Activated T-cell treated with anti-CD3 and anti-CD28 coated beads for 24 hours (primary cell): ENCODE measurements around the gene DNAJC5G.
"Not testable (repeated sequence)": the region's sequence is repeated elsewhere in the genome, so short reads cannot be mapped to it uniquely, and the experiment has no call there.

Source experiments
- DNase-seq: peaks from one replicate; pipeline ENCODE4 v3.0.0-alpha.2; 2020; ENCODE audit warnings: low read depth

Gene DNAJC5G

DNA sequence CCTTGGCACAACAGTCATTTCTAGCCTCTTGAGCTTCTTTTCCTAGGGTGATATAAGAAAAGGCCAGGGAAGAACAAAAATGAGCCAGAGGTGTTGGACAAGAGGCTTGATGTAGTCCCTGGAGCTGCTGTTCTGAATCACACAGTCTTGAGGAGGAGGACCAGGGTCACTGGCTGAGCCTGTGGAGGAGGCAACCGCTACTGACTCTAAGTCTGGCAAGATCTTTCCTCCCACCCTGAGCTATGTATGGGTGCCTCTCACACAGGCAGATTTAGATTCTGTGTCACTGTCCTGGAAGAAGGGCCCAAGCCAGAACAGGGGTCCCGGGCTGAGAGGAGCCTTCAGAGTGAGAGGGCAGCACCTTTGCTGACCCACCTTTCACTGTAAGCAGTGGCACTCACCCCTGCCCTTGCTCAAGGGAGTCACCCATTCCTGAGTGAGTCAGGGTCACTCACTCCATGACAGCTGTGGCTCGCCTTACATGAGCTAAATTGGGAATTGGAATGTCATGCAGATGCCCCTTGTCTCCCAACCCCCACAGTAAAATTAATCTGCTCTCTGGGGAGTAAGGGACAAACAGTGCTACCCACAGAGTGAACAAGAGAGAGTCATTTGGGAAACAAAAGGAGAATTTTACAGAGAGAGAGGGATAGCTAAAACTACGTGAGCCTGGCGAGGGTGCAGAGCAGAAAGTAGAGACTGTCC is 6.8 kb downstream of the DNAJC5G start, which contains the start of gene TRIM54:
TSS of gene TRIM54 (plus strand) at position 575 of the 705 bp plus-strand sequence. CDS start 303 bp downstream, outside the sequence.
- no peak for DNase-seq

DNA sequence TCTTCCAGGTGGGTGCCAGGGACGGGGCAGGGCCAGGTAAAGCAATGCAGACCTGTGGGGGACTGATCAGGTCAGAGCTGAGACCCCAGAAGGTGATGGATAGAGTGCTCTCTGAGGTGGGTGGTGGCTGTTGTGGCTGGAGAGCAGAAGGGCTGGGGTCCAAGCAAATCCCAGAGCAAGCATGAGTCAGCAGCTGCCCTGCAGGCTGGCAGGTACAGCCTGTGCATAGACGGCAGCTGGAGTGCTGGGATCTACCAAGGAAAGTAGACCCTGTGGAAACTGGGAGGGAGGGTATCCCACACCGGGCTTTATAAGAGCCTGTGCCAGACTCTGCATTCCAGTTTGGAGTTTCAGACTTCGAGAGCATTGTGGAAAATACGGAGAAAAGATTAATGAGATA is 7.7 kb downstream of the DNAJC5G start:
- no peak for DNase-seq

DNA sequence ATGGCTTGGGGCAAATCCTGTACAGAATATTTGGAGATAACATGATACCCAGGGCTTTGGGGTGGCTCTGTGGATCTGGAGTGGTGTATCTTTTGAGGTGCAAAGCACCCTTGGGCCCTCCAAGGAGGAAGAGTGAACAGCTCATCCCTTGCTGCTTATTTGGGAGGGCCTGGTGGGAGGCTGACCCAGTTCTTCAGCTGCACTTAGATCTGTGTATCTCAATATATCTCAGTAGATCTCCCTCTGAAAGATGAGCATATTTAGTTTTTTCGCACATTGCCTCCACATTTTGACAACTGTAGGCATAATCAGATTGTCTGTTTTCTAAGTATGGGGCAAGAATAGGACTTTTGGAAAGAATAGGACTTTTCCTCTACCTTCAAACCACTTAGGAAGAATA is 9.8 kb downstream of the DNAJC5G start:
- no peak for DNase-seq

DNA sequence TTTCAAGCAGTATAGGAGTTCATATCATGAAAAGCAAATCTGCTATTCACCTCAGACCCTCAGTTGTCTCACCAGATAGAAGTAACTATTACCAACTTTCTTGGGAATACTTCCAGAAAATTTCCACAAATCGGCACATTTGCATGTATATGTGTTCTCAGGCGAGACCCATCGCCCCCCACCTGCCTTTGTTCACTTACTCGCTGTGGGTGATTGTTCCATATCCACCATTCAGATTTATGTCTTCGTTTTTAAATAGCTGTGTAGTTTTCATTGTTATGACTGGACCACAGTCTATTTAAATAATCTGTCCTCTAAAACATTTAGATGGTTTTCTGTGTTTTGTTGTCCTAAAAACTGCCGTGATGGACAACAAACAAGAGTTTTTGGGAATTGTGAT is 10.2 kb downstream of the DNAJC5G start:
- no peak for DNase-seq

DNA sequence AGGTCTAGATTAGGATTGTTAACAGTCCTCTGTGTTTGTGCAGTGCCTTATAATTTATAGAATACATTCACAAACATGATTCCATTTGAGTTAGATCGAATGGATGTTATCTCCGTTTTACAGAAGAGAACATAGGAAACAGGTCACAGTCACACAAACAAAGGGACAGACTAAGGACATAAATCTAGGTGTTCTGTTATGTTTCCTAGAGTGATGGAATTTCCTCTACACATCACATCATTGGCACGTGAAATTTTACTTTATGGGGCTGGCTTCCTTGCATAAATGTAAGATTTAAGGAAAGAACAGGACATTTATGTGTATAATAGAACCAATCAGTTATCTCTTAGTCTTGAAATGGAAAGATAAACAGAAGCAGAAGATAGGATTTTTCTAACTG is 13.4 kb downstream of the DNAJC5G start:
- DNase-seq = no peak

DNA sequence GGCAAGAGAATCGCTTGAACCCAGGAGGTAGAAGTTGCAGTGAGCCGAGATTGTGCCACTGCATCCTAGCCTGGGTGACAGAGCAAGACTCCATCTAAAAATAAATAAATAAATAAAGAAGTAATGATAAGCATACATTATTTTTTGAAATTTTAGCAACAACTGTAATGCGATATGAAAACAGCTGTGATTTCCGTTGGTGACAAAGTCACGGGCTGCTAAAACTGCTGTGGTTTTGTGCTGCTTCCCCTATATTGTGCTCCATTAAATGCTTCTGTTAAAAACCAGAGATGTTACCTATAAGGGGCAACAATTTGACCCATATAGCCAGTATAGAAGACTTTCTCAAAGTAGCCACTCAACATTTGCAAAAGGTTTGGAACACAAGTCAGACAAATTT is 15.3 kb downstream of the DNAJC5G start:
- no peak for DNase-seq

DNA sequence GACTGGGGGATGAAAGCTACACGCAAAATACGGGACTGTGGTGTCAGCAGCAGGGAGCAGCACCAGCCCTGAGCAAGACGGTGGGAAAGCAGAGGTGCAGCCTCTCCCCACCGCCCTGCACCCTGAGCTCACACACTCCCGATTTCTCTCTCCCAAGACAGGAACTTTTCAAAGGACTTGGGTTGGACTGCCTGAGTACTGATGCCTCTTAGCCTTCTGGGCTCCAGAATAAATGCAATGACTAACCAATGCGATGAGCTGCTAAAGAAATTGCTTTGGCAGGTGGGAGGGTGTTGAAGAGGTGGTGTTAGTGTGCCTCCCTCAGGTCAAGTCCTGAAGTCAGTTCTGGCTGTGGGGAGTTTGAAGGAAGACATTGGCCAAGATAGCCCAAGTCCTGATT is 16.6 kb downstream of the DNAJC5G start:
- no peak for DNase-seq

DNA sequence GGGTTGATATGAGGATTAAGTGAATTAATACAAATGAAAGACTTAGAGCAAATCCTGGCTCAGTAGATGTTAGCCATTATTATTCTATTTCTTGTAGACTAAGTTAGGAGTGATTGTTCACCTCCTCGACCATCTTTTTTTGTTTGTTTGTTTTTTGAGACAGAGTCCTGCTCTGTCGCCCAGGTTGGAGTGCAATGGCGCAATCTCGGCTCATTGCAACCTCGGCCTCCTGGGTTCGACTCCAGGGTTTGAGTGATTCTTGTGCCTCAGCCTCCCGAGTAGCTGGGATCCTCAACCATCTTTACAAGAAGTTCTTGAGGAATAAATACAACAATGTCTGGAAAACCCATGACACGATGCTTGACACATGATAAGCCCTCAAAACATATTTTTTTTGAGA is 19.7 kb downstream of the DNAJC5G start:
- no peak for DNase-seq

DNA sequence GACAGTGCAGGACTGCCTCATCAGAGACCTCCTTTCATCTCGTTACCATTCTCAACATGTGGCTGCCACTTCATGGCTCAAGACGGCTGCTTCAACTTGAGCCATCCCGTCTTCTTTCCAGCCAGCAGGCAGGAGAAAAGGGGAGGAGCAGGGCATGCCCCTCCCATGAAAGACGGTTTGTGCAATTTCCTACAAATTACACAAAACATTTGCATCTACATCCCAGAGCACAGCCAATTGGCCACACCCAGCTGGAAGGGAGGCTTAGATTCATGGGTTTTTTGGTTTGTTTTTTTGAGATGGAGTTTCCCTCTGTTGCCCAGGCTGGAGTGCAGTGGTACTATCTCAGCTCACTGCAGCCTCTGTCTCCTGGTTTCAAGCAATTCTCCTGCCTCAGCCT is 21.2 kb downstream of the DNAJC5G start:
- DNase-seq = no peak

DNA sequence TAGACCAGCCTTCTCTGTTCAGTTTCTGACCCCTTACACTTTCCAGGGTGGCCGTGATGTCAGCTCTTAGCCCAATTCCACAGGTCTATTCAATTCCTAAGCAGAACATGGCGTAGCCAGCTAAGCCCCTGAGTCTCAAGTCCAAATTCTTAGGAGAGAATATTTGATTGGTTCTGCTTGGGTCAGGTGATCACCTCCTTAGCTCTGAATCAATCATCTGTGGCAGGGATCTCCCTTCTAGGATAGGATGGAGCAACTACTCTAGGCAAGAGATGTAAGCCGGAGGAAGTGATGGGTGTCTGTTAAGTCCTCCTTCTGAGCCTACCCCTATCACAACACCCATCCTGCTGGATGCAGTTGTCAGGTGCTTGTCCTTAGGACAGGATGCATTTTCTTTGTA is 22.0 kb downstream of the DNAJC5G start:
- no peak for DNase-seq

DNA sequence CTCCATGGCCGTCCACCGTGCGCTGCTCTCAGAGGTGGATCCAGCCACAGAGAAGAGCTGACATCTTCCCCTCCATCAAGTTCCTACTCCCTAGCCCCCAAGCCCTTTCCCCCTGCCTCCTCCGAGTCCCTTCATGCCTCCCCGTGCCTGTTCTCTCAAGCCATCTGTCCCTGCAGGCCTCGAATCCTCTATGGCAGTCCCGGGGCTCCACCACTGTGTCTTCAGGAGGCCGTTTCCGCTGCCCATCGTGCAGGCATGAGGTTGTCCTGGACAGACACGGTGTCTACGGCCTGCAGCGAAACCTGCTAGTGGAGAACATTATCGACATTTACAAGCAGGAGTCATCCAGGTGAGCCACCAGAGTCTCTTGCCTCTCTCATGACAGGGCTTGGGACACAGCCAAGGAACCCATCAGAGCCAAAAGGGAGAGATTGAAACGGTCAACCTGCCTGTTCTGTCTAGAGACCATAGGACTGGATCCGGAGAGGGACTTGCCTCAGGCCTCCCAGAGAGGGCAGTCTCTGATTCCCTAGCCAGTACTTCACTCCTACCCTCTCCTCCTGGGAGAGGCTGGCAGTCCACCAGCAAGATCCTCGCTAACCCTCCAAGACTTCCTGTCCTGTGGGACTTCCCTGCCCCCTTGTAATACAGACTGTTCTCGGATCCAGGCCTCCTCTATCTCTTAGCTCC is 23.3 kb downstream of the DNAJC5G start:
- no peak for DNase-seq

DNA sequence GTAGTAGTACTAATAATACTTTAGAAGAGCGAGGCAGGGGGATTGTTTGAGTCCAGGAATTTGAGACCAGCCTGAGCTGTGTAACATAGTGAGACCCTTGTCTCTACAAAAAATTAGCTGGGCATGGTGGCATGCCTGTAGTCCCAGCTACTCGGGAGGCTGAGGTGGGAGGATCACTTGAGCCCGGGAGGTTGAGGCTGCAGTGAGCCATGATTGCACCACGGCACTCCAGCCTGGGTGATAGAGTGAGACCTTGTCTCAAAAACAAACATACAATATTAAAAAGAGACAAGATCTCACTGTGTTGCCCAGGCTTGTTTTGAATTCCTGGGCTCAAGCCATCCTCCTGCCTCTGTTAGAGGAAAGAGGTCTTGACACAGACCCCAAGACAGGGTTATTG is 25.4 kb downstream of the DNAJC5G start:
- not testable (repeated sequence) for DNase-seq

DNA sequence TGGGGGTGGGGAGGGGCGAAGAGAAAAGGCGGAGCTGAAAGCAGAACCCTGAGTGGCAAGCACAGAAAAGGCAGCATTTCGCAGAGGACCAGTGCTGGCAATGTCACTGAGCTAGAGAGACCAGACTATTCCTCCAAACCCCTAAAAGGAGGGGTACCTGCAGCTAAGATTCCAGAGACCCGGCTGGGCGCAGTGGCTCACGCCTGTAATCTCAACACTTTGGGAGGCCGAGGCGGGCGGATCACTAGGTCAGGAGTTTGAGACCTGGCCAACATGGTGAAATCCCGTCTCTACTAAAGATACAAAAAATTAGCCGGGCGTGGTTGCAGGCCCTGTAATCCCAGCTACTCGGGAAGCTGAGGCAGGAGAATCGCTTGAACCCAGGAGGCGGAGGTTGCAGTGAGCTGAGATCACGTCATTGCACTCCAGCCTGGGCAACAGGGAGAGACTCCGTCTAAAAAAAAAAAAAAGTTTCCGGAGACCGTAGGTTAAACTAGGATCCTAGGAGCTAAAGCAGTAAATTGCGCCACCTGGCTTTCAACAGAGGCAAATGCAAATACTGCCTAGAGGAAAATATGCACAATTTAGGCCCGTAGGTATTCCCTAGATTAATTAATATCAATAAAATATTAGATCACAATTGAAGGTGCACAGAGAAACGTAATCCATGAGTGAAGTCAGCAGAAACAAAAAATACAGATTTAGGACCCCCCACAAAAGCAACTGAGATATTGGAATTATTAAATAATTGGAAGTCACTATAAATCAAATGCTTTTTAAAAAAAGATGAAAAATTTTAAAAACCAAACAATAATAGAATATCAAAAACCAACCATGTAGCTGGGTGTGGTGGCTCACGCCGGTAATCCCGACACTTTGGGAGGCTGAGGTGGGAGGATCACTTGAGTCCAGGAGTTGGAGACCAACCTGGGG is 28.1 kb downstream of the DNAJC5G start:
- peak; percentile 35 for DNase-seq

DNA sequence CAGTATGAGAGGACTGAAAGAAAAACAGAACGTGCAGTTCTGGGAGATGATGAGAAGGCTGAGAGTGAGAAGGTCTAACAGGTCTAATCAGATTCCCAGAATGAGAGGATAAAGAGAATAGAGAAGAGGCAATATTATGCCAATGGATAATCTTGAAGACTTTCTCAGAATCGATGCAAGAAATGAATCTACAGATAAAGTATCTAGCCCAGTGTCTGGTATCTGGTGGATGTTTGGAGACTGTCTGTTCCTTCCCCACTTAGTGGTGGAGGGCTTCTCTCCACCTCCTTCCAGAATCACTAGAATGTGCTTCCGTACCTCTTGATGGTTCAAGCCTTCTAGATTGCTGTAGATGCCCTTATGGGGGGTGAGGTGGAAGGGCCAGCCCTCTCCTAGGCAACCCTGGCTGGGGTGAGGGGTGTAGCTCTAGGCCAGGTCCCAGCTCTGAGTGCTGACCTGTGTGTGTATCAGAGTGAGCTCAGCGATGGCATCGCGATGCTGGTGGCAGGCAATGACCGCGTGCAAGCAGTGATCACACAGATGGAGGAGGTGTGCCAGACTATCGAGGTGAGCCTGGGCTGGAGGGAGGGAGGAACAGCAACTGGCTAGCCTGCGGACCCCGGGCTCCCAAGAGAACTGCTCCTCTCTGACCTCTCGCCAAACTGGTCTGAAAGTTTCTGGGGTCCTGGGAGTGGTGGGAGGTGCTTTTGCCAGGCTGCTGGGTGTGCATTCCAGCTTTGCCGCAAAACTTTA is 29.4 kb downstream of the DNAJC5G start:
- no peak for DNase-seq

DNA sequence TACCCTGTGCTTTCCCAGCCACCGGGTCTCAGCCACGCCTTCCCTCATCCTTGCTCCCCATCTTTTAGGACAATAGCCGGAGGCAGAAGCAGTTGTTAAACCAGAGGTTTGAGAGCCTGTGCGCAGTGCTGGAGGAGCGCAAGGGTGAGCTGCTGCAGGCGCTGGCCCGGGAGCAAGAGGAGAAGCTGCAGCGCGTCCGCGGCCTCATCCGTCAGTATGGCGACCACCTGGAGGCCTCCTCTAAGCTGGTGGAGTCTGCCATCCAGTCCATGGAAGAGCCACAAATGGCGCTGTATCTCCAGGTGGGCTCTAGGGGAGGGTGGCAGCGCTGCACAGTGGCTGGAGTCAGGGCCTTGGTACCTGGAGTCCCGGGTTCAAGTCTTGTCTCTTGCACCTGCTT is 30.3 kb downstream of the DNAJC5G start:
- DNase-seq = no peak

DNA sequence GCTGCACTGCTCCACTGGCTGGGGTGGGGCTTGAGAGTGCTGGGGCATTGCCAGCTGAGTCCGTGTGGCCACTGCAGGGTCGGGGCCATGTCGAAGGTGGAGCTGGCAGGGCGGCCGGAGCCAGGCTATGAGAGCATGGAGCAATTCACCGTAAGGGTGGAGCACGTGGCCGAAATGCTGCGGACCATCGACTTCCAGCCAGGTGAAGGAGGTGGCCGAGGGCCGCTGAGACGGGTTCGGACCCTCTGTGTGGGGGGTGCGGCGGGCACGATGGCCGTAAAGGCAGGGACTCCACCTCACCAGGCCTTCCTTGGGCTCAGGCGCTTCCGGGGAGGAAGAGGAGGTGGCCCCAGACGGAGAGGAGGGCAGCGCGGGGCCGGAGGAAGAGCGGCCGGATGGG is 30.9 kb downstream of the DNAJC5G start:
- DNase-seq = no peak

DNA sequence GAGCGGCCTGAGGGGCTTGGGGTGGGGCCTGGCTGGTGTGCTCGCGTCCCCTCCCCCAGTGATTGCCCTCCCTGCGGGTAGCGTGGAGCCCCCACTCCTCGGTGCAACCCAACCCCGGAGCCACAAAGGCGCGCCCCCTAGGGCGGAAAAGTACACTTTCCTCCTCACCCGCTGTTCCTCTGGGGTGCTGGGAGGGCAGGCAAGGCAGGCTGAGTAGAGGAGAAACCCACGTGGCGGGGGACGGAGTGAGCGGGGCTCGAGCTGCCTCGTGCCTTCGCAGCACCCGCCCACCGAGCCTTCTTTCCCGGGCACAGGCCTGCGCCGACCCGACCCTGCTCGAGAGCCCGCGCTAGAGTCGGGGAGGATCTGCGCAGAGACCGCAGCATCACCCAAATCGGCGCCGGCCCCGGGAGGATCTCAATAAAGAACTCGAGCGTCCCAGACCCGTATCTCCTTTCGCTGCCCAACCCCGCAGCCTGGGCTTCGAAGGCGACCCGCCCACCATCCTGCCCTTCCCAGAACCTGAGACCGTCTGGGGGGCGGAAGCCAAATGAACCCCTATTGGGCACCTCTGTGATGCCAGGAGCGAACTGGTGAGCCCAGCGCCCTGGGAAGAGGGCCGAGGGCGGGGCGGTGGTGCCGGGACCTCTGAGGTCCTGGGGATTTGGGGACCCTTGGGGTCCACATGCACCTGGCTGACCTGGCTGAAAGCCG is 31.5 kb downstream of the DNAJC5G start:
- peak; percentile 15 for DNase-seq

DNA sequence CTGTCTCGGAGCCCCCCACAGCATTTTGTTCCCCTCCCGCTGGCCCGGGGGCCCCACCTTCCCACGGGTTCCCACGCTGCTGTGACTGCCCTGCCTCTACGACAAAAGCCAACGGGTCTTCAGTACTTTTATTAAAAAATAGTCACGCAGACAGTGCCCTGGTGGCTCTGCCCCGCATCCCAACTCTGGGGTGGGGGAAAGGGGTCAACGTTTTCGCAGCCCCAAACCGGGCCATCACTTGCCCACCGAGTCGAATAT is 32.0 kb downstream of the DNAJC5G start:
- DNase-seq = no peak

DNA sequence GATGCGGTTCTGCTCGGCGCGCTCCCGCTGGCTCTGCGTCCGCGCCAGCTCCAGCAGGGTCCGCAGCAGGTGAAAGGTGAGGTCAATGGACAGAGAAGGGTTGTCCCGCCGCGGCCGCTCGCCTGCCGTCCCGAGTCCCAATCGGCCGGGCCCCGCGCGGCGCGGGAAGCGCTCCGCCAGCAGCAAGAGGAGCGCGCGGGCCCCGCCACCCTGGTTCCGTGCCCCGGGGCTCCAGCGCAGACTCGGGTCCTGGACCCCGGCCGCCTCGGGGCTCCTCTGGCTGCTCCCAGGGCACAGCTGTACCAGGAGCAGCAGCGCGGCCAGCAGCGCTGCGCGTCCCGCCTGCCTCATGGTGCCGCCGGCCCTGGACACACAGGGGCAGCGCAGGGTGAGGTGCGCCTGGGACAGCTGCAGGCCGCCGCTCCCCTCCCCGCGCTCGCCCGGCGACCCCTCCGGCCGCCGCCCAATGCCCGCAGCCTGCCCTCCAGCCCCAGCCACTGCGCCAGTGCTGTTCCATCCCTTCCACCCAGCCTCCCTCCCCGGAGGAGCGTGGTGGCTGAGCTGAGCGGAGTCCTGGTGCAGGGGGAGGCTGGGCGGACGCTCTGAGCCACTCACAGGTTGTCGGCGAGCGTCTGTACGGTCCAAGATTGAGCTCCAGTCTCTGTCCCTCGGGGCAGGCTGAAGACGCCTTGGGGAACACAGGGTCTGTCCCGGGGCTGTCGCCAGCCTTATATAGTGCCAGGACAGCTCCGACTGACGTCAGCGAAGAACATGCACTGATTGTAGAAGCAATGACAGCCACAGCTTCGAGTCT is 32.5 kb downstream of the DNAJC5G start:
- DNase-seq = no peak

DNA sequence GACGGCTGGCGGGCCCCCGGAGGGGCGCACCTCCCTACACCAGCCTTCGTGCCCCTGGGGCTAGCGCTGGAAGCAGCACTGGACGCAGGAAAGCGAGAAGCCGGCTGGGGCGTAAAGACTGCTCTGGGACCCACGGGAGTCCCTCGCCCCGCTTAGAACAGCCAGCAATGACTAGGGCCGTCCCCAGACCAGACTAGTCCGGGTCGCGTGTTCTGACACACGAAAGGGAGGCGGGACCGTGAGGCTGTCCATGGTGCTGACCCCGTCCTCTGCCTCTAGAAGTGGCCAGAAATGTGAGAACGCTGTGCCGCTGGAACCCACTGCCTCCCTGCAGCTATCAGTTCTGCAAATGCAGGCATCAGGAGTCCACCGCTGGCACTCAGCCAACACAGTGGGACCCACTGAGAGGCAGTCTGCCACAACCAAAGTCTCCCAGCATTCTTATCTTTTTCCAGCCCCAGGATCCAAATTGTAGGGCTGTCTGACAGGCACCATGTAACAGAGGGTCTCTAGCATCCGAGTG is 33.2 kb downstream of the DNAJC5G start, which contains the start of gene UCN:
TSS of gene UCN (minus strand) at position 87 of the 523 bp plus-strand sequence. CDS start 550 bp downstream, outside the sequence.
- no peak for DNase-seq
